ENCODE measurements around the gene ZP1. TPM values are rescaled to one million over a fixed set of nuclear protein-coding genes. Genes with fewer than 3 reads are reported as not detected.

The ZP1 gene
- total and polyA plus RNA-seq, 2 experiments from 2014 or later = not detected

GRCh38 chr11:60872961-60873524 lies 5.7 kb downstream of the ZP1 start:
- H3K9me3 Mint-ChIP-seq = no peaks in the 10 kb centered on the region; the same call in 2 of the 3 replicates
- no peak for TF ChIP-seq EZH2 (IDR thresholded peaks at IDR 0.05; ENCODE audit: low read depth, unreplicated experiment)
- no peak for TF ChIP-seq NANOG (IDR thresholded peaks at IDR 0.05; ENCODE audit: borderline replicate concordance)
- TF ChIP-seq, protein P1, sequence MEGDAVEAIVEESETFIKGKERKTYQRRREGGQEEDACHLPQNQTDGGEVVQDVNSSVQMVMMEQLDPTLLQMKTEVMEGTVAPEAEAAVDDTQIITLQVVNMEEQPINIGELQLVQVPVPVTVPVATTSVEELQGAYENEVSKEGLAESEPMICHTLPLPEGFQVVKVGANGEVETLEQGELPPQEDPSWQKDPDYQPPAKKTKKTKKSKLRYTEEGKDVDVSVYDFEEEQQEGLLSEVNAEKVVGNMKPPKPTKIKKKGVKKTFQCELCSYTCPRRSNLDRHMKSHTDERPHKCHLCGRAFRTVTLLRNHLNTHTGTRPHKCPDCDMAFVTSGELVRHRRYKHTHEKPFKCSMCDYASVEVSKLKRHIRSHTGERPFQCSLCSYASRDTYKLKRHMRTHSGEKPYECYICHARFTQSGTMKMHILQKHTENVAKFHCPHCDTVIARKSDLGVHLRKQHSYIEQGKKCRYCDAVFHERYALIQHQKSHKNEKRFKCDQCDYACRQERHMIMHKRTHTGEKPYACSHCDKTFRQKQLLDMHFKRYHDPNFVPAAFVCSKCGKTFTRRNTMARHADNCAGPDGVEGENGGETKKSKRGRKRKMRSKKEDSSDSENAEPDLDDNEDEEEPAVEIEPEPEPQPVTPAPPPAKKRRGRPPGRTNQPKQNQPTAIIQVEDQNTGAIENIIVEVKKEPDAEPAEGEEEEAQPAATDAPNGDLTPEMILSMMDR (conservative IDR thresholded peaks at IDR 0.05; ENCODE audit: low read depth in 2 of 2) = no peak
- no peak for TF ChIP-seq ETS1 (IDR thresholded peaks at IDR 0.05)
- no peak for TF ChIP-seq ZNF114 (CRISPR knock-in tag; IDR thresholded peaks at IDR 0.05)
- no peak for TF ChIP-seq JUNB (IDR thresholded peaks at IDR 0.05; ENCODE audit: unreplicated experiment)
- TF ChIP-seq REST (IDR thresholded peaks at IDR 0.05; ENCODE audit: unreplicated experiment) = no peak
- no peak for TF ChIP-seq ZNF331 (CRISPR knock-in tag; IDR thresholded peaks at IDR 0.05; ENCODE audit: low read depth)
- no peak for TF ChIP-seq POLR2AphosphoS5 (IDR thresholded peaks at IDR 0.05; ENCODE audit: low read depth)
- TF ChIP-seq STAT1 (IDR thresholded peaks at IDR 0.05; ENCODE audit: unreplicated experiment) = no peak
- TF ChIP-seq EZH2phosphoT487 (IDR thresholded peaks at IDR 0.05; ENCODE audit: unreplicated experiment) = no peak
- H3K9me2 ChIP-seq (ENCODE audit: insufficient read depth) = no peaks in the 10 kb centered on the region
- no peaks in the 10 kb centered on the region for H3F3A ChIP-seq (replicated peaks; ENCODE audit: low read depth)
- no peak overlapping the region for H3K4me3 Mint-ChIP-seq
- H3K4me1 ChIP-seq (ENCODE audit: insufficient read depth) = no peaks in the 10 kb centered on the region
- no peak overlapping the region for H3K4me3 ChIP-seq
- H3K27me3 ChIP-seq (ENCODE audit: insufficient read depth) = no peaks in the 10 kb centered on the region
- H3K36me3 ChIP-seq (ENCODE audit: insufficient read depth) = no peaks in the 10 kb centered on the region
- no peak overlapping the region for H2AFZ ChIP-seq
- H3K27ac ChIP-seq (ENCODE audit: low read depth) = no peak overlapping the region
- peaks cover 6% of the 10 kb centered on the region; the same call in 2 of the 3 replicates for H3K4me1 Mint-ChIP-seq
- H3K79me2 ChIP-seq (replicated peaks; ENCODE audit: insufficient read depth) = no peaks in the 10 kb centered on the region
- no peaks in the 10 kb centered on the region for H4K20me1 ChIP-seq (replicated peaks; ENCODE audit: insufficient read depth)
- ATAC-seq = peak; percentile 48
- H3K4me2 ChIP-seq = no peak overlapping the region
- peak; percentile 72 for DNase-seq (ENCODE audit: low spot score)
- H3K36me3 Mint-ChIP-seq (ENCODE audit: low read depth) = no peaks in the 10 kb centered on the region
- H3K27me3 Mint-ChIP-seq (ENCODE audit: insufficient read depth, low read depth, poor library complexity) = peaks cover 2% of the 10 kb centered on the region
- H3K27ac Mint-ChIP-seq = no peak overlapping the region

All from GM23338 (cell line).